Gastroesophageal sphincter (tissue), 3 donors: Measurements from ENCODE around the gene CAND1.

ENCODE experiments used
- EP300 ChIP-seq: sonication (generic); formaldehyde crosslinking; IDR thresholded peaks from one replicate; pipeline ENCODE4 v1.6.1; 2017; ENCODE audit warnings: antibody characterized with exemption, mild to moderate bottlenecking
- TF ChIP-seq, protein P1 (sequence below), 4 experiments: fragments of 200-600 bp in 2 of 4; fragments of 450-650 bp in 2 of 4; sonication (generic) in 1 of 4; IDR thresholded peaks; one replicate each; pipeline ENCODE4 v1.5.1; 2017 to 2019; ENCODE audit warnings: antibody characterized with exemption in 4 of 4, mild to moderate bottlenecking in 2 of 4, moderate library complexity in 2 of 4

DNA sequence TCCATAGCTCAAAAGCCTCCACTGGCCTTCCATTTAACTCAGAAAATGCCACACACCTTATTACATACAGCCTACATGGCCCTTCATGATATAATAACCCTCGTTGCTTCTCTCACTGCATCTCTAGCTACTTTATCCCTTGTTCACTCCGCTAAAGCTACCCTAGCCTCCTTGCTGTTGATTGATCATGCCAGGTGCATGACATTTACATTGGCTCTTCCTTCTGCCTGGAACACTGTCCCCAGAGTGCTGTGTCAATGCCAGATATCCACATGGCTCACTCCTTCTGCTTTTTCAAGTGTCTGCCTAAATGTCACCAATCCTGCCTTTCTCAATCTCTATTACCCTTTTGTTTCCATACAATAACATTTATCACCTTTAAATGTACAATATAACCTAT is 58.3 kb downstream of the CAND1 start:
- TF ChIP-seq, protein P1, sequence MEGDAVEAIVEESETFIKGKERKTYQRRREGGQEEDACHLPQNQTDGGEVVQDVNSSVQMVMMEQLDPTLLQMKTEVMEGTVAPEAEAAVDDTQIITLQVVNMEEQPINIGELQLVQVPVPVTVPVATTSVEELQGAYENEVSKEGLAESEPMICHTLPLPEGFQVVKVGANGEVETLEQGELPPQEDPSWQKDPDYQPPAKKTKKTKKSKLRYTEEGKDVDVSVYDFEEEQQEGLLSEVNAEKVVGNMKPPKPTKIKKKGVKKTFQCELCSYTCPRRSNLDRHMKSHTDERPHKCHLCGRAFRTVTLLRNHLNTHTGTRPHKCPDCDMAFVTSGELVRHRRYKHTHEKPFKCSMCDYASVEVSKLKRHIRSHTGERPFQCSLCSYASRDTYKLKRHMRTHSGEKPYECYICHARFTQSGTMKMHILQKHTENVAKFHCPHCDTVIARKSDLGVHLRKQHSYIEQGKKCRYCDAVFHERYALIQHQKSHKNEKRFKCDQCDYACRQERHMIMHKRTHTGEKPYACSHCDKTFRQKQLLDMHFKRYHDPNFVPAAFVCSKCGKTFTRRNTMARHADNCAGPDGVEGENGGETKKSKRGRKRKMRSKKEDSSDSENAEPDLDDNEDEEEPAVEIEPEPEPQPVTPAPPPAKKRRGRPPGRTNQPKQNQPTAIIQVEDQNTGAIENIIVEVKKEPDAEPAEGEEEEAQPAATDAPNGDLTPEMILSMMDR (IDR thresholded peaks at IDR 0.05), result no peak
- no peak for TF ChIP-seq EP300
